Chondrocyte (in vitro differentiated cells): ENCODE data around the gene FXYD3. TPM values are rescaled to one million over a fixed set of nuclear protein-coding genes. Genes with fewer than 3 reads are reported as not detected.

ENCODE experiments used
- DNase-seq: peaks from one replicate; pipeline ENCODE4 v3.0.0; 2021; ENCODE audit warnings: mixed read lengths, low spot score
- H3K27ac Mint-ChIP-seq: one replicate; pipeline ENCODE4 v1.8.0; 2021; ENCODE audit warnings: mild to moderate bottlenecking, moderate library complexity, mixed read lengths; ENCODE audit not compliant: unreplicated experiment
- H3K27me3 Mint-ChIP-seq: 2 replicates; pipeline ENCODE4 v1.8.0; 2021; ENCODE audit warnings: low read depth, mixed read lengths
- H3K36me3 Mint-ChIP-seq: 2 replicates; pipeline ENCODE4 v1.8.0; 2021; ENCODE audit warnings: low read depth, mixed read lengths
- H3K4me1 Mint-ChIP-seq: 2 replicates; pipeline ENCODE4 v1.8.0; 2021; ENCODE audit warnings: low read depth, mild to moderate bottlenecking, mixed read lengths
- H3K4me3 Mint-ChIP-seq: one replicate; pipeline ENCODE4 v1.8.0; 2021; ENCODE audit warnings: mild to moderate bottlenecking, moderate library complexity, mixed read lengths; ENCODE audit not compliant: unreplicated experiment
- H3K9me3 Mint-ChIP-seq: 2 replicates; pipeline ENCODE4 v1.8.0; 2021; ENCODE audit warnings: low read depth, mixed read lengths
- CTCF ChIP-seq: fragments of 200-600 bp; sonication (generic); IDR thresholded peaks from 2 replicates; pipeline ENCODE4 v1.5.0; 2021; ENCODE audit warnings: antibody characterized with exemption, mild to moderate bottlenecking, moderate library complexity
- total RNA-seq: library from RNA; stranded (reverse); gene quantifications from 3 replicates; pipeline ENCODE4 v1.2.1, GENCODE V29; 2021

FXYD3 gene
- total RNA-seq, 1 donor from 2014 or later, result not detected

GRCh38 chr19:35070471-35070870, 45.2 kb upstream of the FXYD3 start:
- H3K4me3 Mint-ChIP-seq, result no peak overlapping the region
- H3K36me3 Mint-ChIP-seq, result no peaks in the 10 kb centered on the region
- peaks cover 6% of the 10 kb centered on the region for H3K27me3 Mint-ChIP-seq
- peaks cover 20% of the 10 kb centered on the region for H3K4me1 Mint-ChIP-seq
- no peak for TF ChIP-seq CTCF
- DNase-seq, result no peak
- H3K27ac Mint-ChIP-seq, result no peak overlapping the region
- no peaks in the 10 kb centered on the region for H3K9me3 Mint-ChIP-seq

GRCh38 chr19:35073516-35073915, 42.1 kb upstream of the FXYD3 start:
- no peak for DNase-seq
- no peak overlapping the region for H3K27ac Mint-ChIP-seq

GRCh38 chr19:35073941-35074340, 41.7 kb upstream of the FXYD3 start:
- H3K9me3 Mint-ChIP-seq, result no peaks in the 10 kb centered on the region
- H3K4me3 Mint-ChIP-seq, result no peak overlapping the region
- no peak for DNase-seq
- TF ChIP-seq CTCF, result no peak
- H3K36me3 Mint-ChIP-seq, result no peaks in the 10 kb centered on the region
- H3K27ac Mint-ChIP-seq, result no peak overlapping the region
- H3K27me3 Mint-ChIP-seq, result peaks cover 14% of the 10 kb centered on the region
- H3K4me1 Mint-ChIP-seq, result peaks cover 12% of the 10 kb centered on the region

More at GRCh38 chr19:35073516-35073915, 42.1 kb upstream of the FXYD3 start:
- no peak for TF ChIP-seq CTCF
- H3K4me3 Mint-ChIP-seq, result no peak overlapping the region
- H3K9me3 Mint-ChIP-seq, result no peaks in the 10 kb centered on the region
- H3K27me3 Mint-ChIP-seq, result peaks cover 10% of the 10 kb centered on the region
- H3K36me3 Mint-ChIP-seq, result no peaks in the 10 kb centered on the region
- peaks cover 16% of the 10 kb centered on the region for H3K4me1 Mint-ChIP-seq

GRCh38 chr19:35074426-35075201, 41.0 kb upstream of the FXYD3 start:
- TF ChIP-seq CTCF, result no peak
- DNase-seq, result no peak
- Mint-ChIP-seq H3K4me1 (peaks cover 5% of the 10 kb centered on the region), H3K27ac (no peak overlapping the region), H3K4me3 (no peak overlapping the region), H3K36me3 (no peaks in the 10 kb centered on the region), H3K27me3 (peaks cover 16% of the 10 kb centered on the region), H3K9me3 (no peaks in the 10 kb centered on the region)

- Mint-ChIP-seq H3K27me3 (peaks cover 16% of the 10 kb centered on the region), H3K4me1 (no peaks in the 10 kb centered on the region), H3K27ac (no peak overlapping the region), H3K36me3 (no peaks in the 10 kb centered on the region), H3K9me3 (no peaks in the 10 kb centered on the region), H3K4me3 (no peak overlapping the region)
- no peak for TF ChIP-seq CTCF
- no peak for DNase-seq
These were observed 40.2 kb upstream of the FXYD3 start for GRCh38 chr19:35075202-35076025.
